NCI-H2107 (cell line): ENCODE results near the gene DUX4.
"Not testable (repeated sequence)": the region's sequence is repeated elsewhere in the genome, so short reads cannot be mapped to it uniquely, and the experiment has no call there.

ENCODE experiments used
- DNase-seq: peaks from one replicate; lab custom pipeline; 2025; lab: John Stamatoyannopoulos, UW

The DUX4 gene

DNA sequence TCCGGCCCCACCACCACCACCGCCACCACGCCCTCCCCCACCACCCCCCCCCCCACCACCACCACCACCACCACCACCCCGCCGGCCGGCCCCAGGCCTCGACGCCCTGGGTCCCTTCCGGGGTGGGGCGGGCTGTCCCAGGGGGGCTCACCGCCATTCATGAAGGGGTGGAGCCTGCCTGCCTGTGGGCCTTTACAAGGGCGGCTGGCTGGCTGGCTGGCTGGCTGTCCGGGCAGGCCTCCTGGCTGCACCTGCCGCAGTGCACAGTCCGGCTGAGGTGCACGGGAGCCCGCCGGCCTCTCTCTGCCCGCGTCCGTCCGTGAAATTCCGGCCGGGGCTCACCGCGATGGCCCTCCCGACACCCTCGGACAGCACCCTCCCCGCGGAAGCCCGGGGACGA is at the start of gene DUX4:
Gene DUX4, plus strand, starts transcription at position 347 of the 400 bp plus-strand sequence. Its CDS starts 0 bp downstream, at position 347.
- not testable (repeated sequence) for DNase-seq

DNA sequence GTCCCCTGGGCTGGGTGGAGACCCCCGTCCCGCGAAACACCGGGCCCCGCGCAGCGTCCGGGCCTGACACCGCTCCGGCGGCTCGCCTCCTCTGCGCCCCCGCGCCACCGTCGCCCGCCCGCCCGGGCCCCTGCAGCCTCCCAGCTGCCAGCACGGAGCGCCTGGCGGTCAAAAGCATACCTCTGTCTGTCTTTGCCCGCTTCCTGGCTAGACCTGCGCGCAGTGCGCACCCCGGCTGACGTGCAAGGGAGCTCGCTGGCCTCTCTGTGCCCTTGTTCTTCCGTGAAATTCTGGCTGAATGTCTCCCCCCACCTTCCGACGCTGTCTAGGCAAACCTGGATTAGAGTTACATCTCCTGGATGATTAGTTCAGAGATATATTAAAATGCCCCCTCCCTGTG is 1.9 kb downstream of the DUX4 start:
- not testable (repeated sequence) for DNase-seq

DNA sequence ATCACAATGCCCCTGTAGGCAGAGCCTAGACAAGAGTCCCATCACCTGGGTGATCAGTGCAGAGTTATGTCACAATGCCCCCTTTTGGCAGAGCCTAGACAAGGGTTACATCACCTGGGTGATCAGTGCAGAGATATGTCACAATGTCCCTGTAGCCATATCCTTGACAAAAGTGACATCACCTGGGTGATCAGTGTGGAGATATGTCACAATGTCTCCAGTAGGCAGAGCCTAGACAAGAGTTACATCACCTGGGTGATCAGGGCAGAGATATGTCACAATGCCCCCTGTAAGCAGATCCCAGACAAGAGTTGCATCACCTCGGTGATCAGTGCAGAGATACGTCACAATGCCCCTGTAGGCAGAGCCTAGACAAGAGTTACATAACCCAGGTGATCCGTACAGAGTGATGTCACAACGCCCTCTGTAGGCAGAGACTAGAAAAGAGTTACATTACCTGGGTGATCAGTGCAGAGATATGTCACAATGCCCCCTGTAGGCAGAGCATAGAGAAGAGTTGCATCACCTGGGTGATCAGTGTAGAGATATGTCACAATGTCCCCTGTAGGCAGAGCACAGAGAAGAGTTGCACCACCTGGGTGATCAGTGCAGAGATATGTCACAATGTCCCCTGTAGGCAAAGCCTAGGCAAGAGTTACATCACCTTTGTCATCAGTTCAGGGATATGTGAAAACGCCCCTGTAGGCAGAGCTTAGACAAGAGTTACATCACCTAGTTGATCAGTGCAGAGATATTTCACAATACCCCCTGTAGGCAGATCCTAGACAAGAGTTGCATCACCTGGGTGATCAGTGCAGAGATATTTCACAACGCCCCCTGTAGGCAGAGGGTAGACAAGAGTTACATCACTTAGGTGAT is 4.4 kb downstream of the DUX4 start:
- DNase-seq, result not testable (repeated sequence)

DNA sequence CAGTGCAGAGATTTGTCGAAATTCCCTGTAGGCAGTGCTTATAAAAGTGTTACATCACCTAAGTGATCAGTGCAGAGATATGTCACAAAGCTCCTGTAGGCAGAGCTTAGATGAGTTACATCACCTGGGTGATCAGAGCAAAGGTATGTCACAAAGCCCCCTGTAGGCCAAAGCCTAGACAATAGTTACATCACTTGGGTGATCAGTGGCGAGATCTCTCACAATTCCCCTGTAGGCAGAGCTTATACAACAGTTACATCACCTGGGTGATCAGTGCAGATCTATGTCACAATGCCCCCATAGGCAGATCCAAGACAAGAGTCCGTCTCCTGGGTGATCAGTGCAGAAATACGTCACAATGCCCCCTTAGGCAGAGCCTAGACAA is 5.0 kb downstream of the DUX4 start:
- not testable (repeated sequence) for DNase-seq

DNA sequence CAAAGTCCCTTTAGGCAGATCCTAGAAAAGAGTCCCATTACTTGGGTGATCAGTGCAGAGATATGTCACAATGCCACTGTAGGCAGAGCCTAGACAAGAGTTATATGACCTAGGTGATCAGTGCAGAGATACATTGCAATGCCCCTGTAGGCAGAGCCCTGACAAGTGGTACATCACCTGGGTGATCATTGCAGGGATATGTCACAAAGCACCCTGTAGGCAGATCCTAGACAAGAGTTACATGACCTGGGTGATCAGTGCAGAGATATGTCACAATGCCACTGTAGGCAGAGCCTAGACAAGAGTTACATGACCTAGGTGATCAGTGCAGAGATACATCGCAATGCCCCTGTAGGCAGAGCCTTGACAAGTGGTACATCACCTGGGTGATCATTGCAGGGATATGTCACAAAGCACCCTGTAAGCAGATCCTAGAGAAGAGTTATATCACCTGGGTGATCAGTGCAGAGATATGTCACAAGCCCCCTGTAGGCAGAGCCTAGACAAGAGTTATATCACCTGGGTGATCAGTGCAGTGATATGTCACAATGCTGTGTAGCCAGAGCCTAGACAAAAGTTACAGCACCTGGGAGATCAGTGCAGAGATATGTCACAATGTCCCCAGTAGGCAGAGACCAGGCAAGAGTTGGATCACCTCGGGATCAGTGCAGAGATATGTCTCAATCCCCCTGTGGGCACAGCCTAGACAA is 5.6 kb downstream of the DUX4 start:
- DNase-seq, result not testable (repeated sequence)

DNA sequence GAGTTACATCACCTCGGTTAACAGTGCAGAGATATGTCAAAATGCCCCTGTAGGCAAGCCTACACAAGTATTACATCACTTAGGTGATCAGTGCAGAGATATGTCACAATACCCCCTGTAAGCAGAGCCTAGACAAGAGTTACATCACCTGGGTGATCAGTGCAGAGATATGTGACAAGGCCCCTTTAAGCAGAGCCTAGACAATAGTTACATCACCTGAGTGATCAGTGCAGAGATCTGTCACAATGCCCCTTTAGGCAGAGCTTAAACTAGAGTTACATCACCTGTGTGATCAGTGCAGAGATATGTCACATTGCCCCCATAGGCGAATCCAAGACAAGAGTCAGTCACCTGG is 6.1 kb downstream of the DUX4 start:
- not testable (repeated sequence) for DNase-seq

DNA sequence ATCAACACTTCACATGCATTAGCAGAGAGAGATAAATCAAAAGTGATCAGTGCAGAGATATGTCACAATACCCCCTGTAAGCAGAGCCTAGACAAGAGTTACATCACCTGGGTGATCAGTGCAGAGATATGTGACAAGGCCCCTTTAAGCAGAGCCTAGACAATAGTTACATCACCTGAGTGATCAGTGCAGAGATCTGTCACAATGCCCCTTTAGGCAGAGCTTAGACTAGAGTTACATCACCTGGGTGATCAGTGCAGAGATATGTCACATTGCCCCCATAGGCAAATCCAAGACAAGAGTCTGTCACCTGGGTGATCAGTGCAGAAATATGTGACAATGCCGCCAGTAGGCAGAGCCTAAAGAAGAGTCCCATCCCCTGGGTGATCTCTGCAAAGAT is 7.4 kb downstream of the DUX4 start:
- DNase-seq, result not testable (repeated sequence)

DNA sequence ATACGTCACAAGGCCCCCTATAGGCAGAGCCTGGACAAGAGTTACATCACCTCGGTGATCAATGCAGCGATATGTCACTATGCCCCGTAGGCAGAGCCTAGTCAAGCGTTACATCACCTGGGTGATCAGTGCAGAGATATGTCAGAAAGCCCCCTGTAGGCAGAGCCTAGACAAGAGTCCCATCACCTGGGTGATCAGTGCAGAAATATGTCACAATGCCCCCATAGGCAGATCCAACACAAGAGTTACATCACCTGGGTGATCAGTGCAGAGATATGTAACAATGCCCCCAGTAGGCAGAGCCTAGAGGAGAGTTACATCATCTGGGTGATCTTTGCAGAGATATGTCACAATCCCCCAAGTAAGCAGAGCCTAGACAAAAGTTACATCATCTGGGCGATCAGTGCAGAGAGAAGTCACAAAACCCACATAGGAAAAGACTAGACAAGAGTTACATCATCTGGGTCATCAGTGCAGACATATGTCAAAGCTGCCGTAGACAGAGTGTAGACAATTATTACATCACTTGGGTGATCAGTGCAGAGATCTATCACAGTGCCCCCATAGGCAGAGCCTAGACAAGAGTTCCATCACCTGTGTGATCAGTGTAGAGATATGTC is 8.0 kb downstream of the DUX4 start:
- not testable (repeated sequence) for DNase-seq

DNA sequence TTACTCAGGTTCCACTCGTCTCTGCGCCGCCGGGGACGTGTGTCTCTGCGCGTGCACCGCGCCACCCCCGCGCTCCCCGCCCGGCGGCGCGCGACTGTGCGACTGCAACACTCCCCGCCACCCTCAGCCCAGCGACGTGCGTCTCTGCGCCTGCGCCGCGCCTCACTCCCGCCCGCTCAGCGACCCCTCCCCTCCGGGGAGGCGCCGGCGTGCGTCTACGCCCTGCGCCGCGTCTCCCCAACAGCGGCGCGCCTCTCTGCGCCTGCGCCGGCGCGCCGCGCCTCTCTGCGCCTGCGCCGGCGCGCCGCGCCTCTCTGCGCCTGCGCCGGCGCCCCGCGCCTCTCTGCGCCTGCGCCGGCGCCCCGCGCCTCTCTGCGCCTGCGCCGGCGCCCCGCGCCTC is 29.9 kb downstream of the DUX4 start:
- not testable (repeated sequence) for DNase-seq
